SH-SY5Y (cell line): ENCODE data around the gene DENND2D.

Experiments
- GATA2 ChIP-seq: IDR thresholded peaks from 2 replicates; pipeline ENCODE4 v1.6.1; 2011; ENCODE audit warnings: mild to moderate bottlenecking, low read depth, low read length
- GATA3 ChIP-seq: IDR thresholded peaks from 2 replicates; pipeline ENCODE4 v1.6.1; 2011; ENCODE audit warnings: low read depth, mild to moderate bottlenecking, low read length, moderate library complexity

DENND2D gene

DNA sequence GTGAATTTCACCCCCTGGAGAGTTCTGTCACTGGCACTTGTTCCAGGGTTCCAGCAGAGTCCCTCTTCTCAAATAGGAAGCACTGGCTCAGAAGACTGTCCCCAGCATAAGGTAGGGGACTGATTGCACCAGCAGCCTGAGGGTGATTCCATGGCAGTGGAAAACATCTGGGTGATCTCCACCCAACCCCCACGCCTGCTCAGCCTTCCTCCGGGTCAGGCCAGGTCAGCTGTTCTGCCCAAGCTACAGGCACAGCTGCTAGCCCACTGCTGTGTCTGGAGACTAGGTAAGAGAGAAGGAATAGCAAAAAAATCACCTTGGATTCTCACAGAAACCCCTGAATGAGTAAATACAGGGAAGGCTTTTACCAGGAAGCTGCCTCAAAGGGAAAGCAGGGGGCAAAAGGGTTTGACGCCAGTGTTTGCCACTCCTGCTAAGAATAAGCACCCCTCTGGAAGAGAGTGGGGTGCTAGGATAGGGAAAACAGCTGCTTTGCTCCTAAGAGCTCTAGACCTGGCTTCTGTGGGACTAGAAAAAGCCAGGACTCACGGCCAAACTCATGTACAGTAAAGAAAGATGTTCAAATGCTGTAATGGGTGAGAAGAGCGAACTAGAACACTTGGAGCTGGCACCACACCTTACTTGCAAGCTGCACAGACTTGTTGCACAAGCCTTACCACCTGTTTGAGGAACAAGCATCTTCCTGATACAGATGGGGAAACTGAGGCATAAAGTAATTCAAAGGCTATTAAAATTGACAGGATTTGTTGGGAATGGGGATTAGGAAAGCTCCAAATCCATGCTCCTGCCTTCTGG lies 1.0 kb upstream of the DENND2D start:
- TF ChIP-seq GATA3 (no peak), GATA2 (no peak)

- TF ChIP-seq GATA3 (no peak), GATA2 (no peak)
Observed at GRCh38 chr1:111200802-111201161, 336 bp upstream of the DENND2D start.

GRCh38 chr1:111199329-111199728 lies 1.1 kb downstream of the DENND2D start:
- no peak for TF ChIP-seq GATA3
- no peak for TF ChIP-seq GATA2

DNA sequence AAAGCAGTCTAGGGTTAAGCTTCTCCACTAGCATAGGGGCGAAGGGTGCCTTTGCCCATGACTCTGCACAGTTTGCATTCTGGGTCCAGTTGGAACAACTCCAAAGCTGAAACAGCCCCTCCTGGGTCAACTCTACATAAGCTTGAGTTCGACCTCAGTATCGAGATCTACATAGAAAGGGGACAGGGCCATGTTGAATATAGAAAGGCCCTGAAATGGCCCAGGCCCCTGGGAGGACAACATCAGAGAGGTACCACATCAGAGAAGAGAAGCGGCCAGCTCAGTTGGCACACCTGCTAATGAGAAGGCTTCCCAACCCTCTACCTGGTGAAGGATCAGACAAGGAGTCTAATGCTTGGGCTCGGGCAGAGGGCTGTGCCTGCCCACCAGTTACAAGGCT lies 1.6 kb downstream of the DENND2D start:
- TF ChIP-seq GATA3, result no peak
- TF ChIP-seq GATA2, result no peak

DNA sequence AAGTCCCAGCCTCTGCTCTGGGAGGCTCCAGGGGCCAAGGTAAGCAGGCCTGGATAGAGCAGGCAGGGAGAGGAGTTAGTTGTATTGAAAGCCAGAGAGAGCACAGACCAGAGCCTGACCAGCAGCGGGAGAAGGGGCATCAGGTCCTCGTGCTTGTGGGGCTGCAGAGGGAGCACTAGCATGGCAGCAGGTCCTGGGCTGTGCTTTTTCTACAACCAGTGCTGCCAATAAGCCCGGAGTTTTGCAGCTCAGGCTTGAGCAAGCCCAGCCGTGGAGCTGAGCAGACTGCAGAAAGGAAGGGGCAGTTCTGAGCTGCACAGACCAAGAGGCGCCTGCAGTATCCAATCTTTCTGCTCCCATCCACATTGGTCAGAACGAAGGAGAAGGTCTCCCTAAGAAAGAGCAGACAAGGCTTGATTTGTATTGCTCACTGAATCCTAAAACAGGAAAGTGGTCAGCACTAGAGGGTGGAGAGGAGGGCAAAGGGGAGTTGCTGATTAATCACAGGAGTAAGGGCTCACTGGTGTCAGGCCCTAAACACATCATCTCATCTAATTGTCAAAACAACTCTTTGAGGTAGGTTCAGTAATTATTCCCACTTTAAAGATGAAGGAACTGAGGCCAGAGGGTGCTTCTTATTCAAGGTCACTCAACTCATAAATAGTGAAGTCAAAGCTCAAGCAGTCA lies 2.7 kb downstream of the DENND2D start:
- no peak for TF ChIP-seq GATA3
- TF ChIP-seq GATA2, result no peak

GRCh38 chr1:111196213-111196612 lies 4.2 kb downstream of the DENND2D start:
- TF ChIP-seq GATA3, result no peak

DNA sequence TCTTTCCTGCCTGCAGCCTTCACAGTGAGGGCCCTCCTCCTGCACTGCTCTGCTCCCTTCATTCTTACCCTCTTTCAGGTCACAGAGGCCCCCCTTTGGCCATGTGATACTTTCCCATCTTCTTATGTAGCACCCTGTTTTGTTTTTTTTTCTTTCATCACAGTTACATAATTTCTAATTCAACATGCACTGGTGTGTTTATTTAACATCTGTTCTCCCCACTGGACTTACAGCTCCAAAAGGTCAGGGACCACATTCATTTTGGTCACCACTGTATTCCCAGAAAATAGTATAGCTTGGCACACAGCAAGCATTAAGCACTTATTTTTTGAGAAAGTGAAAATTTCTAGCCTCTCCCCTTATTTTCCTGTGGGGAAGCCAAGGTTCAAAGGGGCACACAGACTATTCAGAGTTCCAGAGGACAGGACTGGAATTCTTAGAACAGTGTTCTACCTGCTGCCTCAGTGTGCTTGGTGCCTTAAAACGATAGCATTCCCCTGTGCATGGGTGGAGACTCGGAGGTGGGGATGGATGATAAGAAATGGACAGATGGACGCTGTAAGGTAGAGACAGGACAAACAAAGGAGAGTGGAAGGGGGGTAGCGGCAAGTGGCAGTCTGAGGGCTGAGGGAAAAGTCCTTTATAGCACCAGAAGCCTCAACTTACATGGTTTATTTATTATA lies 5.3 kb downstream of the DENND2D start:
- no peak for TF ChIP-seq GATA3
- no peak for TF ChIP-seq GATA2

- TF ChIP-seq GATA3, result no peak
- no peak for TF ChIP-seq GATA2
Observed at GRCh38 chr1:111193712-111194480, 6.5 kb downstream of the DENND2D start.

- TF ChIP-seq GATA3 (no peak), GATA2 (no peak)
Observed at GRCh38 chr1:111192658-111193519, 7.6 kb downstream of the DENND2D start.

DNA sequence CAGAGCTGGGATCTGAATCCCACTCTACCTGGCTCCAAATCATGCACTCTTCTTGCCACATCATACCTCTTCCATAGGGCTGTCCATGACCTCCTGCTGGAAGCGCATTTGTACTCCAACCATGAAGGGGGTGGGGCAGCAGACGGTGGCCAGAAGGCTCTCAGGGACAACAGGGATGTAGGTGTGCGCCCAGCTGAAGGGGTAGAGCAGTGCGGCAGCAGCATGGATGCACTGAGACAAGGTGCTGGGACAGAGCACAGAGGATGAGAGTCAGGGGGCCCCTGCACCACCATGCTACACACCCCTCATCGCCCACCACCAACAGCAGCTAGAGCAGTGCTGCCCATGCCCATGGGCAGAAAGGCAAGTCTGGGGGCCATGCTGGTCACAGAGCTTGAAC lies 8.4 kb downstream of the DENND2D start:
- TF ChIP-seq GATA3, result no peak
- TF ChIP-seq GATA2, result no peak

- no peak for TF ChIP-seq GATA2
- TF ChIP-seq GATA3, result no peak
Observed at GRCh38 chr1:111191496-111191895, 8.9 kb downstream of the DENND2D start.

DNA sequence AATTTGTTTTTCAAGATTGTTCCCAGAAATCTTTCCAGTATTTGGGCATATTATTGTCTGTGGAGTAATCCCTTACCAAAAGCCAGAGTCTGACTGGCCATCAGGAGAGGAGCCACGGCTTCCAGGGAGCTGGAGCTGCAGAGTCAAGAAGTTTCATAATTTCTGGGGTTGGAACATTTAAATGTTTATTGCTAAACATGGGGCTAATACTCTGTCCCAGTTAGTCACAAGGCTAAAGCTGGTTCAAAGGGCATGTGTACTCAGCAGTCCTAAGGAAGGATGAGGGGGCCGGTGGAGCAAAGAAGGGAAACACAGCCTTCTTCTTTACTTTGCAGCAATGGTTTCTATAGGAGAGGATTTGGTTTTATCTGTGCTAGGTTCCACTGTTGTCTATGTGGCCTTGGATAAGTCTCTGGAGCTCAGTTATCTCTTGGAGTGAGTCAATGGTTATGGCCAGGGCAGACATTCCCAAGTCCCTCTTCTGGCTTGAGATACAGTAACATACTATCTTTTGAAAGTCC lies 9.5 kb downstream of the DENND2D start:
- no peak for TF ChIP-seq GATA2
- no peak for TF ChIP-seq GATA3

DNA sequence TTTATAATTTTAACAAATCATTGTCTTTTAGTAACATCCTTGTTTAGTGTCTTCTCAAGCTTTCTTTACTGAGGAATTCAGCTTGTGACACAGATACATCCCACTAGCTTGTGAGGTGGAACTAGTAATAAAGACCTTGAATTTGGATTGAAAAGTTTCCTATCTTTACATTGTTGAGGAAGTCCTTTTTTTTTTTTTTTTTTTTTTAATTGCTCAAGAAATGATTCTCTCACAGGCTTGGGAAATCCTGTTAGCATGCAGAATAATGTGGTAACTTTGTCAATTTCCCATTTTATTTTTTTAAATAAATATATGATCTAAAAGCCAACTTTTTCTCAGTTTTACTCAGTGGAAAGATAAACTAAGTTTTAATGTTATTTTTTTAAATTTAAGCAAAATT lies 15.8 kb downstream of the DENND2D start:
- TF ChIP-seq GATA3 (no peak), GATA2 (no peak)
